OCI-LY1 (cell line): ENCODE data around the gene ABLIM3.

ENCODE experiments used
- EZH2 ChIP-seq: fragments of 200-600 bp; sonication (generic), shearing (Covaris generic); IDR thresholded peaks from 2 replicates; pipeline ENCODE4 v1.8.0; 2017; ENCODE audit warnings: borderline replicate concordance, mixed run types, mild to moderate bottlenecking, antibody characterized with exemption, low read length, moderate library complexity, mixed read lengths
- TF ChIP-seq, protein P1 (sequence below): fragments of 200-600 bp; sonication (generic), shearing (Covaris generic); IDR thresholded peaks from 2 replicates; pipeline ENCODE4 v1.5.1; 2017; ENCODE audit warnings: mild to moderate bottlenecking, antibody characterized with exemption, low read length, moderate library complexity, mixed read lengths

GRCh38 chr5:149237662-149238061 is 96.4 kb downstream of the ABLIM3 start:
- TF ChIP-seq, protein P1, sequence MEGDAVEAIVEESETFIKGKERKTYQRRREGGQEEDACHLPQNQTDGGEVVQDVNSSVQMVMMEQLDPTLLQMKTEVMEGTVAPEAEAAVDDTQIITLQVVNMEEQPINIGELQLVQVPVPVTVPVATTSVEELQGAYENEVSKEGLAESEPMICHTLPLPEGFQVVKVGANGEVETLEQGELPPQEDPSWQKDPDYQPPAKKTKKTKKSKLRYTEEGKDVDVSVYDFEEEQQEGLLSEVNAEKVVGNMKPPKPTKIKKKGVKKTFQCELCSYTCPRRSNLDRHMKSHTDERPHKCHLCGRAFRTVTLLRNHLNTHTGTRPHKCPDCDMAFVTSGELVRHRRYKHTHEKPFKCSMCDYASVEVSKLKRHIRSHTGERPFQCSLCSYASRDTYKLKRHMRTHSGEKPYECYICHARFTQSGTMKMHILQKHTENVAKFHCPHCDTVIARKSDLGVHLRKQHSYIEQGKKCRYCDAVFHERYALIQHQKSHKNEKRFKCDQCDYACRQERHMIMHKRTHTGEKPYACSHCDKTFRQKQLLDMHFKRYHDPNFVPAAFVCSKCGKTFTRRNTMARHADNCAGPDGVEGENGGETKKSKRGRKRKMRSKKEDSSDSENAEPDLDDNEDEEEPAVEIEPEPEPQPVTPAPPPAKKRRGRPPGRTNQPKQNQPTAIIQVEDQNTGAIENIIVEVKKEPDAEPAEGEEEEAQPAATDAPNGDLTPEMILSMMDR: no peak
- TF ChIP-seq EZH2: no peak
